Esophagus squamous epithelium (tissue), 5 donors: ENCODE results near the gene ZNF385B. TPM values are rescaled to one million over a fixed set of nuclear protein-coding genes. Genes with fewer than 3 reads are reported as not detected.
"Not testable (repeated sequence)": the region's sequence is repeated elsewhere in the genome, so short reads cannot be mapped to it uniquely, and the experiment has no call there.

Experiments used
- DNase-seq: peaks from one replicate; lab custom pipeline; 2025; lab: John Stamatoyannopoulos, UW
- H3K27ac ChIP-seq, 4 donors: fragments of 200-600 bp; sonication (generic); one replicate each; pipeline ENCODE4 v1.5.1; 2016 to 2019; ENCODE audit warnings: mild to moderate bottlenecking in 1 of 4
- H3K27me3 ChIP-seq, 4 donors: fragments of 200-600 bp; sonication (generic); 1 replicate in 3 of 4; 2 replicates in 1 of 4; pipeline versions ENCODE4 v1.5.1 to v1.6.0; 2017 to 2021; ENCODE audit warnings: antibody characterized with exemption in 1 of 4
- H3K36me3 ChIP-seq, 3 donors: fragments of 200-600 bp; sonication (generic); one replicate each; pipeline ENCODE4 v1.5.1; 2016 to 2019
- H3K4me1 ChIP-seq, 3 donors: fragments of 200-600 bp; sonication (generic); one replicate each; pipeline ENCODE4 v1.5.1; 2017 to 2019
- H3K4me3 ChIP-seq, 4 donors: fragments of 200-600 bp; sonication (generic); 1 replicate in 3 of 4; 2 replicates in 1 of 4; pipeline ENCODE4 v1.5.1; 2016 to 2019; ENCODE audit warnings: mild to moderate bottlenecking in 2 of 4, moderate library complexity in 1 of 4
- H3K9me3 ChIP-seq, 3 donors: fragments of 200-600 bp; sonication (generic); one replicate each; pipeline ENCODE4 v1.5.1; 2016 to 2019
- POLR2A ChIP-seq, 4 donors: fragments of 450-650 bp; IDR thresholded peaks; one replicate each; pipeline ENCODE4 v1.6.1; 2017; ENCODE audit warnings: antibody characterized with exemption in 4 of 4, mild to moderate bottlenecking in 4 of 4, moderate library complexity in 3 of 4
- WGBS, 2 donors: methylation state at CpG; one replicate each; pipeline ENCODE4 v1.1.5; 2018; 5-methylcytosine and 5-hydroxymethylcytosine counted together
- intact Hi-C: fragments of 100-400 bp; cut with DNase I; formaldehyde crosslinking; loops from one replicate; pipeline ENCODE4 v1.15.0; 2022
- total RNA-seq, 4 donors: library from RNA; depleted of rRNA; stranded (reverse); fragments of >200 nt; gene quantifications; one replicate each; pipeline ENCODE4 v1.1.0, GENCODE V29; 2016
- TF ChIP-seq, protein P1 (sequence below), 6 experiments: fragments of 450-650 bp in 4 of 6; fragments of 200-600 bp in 2 of 6; sonication (generic) in 2 of 6; IDR thresholded peaks; one replicate each; pipeline ENCODE4 v1.5.1; 2016 to 2019; ENCODE audit warnings: antibody characterized with exemption in 6 of 6, mild to moderate bottlenecking in 4 of 6, moderate library complexity in 4 of 6
- donor health status: DM: yes; HTN: yes; CAD: no.

The ZNF385B gene
- total RNA-seq, 4 donors from 2014 or later, result 0.44 to 3.1 (median 0.44) TPM; not detected in 1

DNA sequence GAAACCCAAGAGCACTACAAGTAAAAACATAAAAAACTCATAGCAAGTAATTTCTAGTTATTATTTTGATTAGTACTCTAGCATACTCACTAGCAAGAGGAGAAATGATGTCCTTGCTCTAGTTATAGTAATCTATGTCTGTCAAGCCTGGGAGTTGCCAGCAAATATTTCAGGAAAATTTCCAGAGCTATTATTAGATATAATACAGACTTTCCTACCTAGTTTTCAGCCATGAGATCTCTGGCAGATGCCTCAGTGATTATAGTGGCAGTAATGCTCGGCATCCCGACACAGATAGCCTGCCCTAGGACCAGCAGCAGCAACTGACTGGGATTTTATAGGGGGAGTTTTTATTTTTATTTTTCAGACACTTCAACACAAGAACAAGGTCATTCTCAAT, 224.4 kb downstream of the ZNF385B start:
- no peak for DNase-seq
- H3K27me3 ChIP-seq, result no peaks in the 10 kb centered on the region
- TF ChIP-seq, protein P1, sequence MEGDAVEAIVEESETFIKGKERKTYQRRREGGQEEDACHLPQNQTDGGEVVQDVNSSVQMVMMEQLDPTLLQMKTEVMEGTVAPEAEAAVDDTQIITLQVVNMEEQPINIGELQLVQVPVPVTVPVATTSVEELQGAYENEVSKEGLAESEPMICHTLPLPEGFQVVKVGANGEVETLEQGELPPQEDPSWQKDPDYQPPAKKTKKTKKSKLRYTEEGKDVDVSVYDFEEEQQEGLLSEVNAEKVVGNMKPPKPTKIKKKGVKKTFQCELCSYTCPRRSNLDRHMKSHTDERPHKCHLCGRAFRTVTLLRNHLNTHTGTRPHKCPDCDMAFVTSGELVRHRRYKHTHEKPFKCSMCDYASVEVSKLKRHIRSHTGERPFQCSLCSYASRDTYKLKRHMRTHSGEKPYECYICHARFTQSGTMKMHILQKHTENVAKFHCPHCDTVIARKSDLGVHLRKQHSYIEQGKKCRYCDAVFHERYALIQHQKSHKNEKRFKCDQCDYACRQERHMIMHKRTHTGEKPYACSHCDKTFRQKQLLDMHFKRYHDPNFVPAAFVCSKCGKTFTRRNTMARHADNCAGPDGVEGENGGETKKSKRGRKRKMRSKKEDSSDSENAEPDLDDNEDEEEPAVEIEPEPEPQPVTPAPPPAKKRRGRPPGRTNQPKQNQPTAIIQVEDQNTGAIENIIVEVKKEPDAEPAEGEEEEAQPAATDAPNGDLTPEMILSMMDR (IDR thresholded peaks at IDR 0.05), result no peak
- TF ChIP-seq POLR2A (IDR thresholded peaks at IDR 0.05), result no peak
- no peaks in the 10 kb centered on the region for H3K36me3 ChIP-seq
- no peaks in the 10 kb centered on the region for H3K9me3 ChIP-seq
- 64 to 73% methylated on average over 2 of the region's 2 CpGs for WGBS, 2 donors
- intact Hi-C loops, result no loop called here
- no peaks in the 10 kb centered on the region for H3K4me1 ChIP-seq
- H3K4me3 ChIP-seq, result no peak overlapping the region
- no peak overlapping the region for H3K27ac ChIP-seq

DNA sequence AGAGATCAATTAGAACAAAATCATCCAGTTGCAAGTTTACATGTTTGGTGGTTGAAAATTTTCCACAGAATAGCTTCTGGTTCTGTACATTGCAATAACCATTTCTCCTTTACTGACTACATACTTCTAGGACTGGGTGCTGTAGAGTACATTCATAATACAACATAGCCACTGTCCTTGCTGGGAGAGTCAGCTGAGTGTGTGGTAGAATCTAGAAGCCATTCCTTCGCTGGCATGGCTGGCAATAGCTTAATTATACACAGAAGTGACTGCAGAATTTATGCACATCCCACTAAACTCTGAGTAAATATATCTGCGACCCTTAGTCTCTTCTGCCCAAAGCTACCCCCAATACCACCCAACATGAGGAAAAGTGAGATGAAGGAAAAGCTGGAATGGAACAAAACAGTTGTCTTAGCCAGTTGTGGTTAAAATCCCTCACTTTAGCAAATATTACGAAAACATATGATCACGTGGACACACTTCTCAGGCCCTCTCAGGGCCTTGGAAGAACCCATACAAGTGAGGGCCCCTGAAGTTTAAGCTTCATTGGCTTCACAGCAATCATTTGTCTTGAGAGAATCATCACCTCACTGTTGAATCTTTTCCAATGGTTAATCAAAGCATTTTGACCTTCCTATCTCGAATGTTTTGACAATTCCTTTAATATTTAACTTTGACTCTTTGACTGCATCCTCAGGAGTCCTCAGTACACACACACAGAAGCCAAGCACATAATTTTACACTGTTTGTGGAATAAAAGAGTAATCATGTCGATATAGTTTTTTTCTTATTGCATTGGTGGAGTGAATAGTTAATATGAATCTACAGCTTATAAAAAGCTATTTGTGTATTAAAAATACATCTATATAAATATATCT, 225.1 kb downstream of the ZNF385B start:
- H3K4me1 ChIP-seq, result no peaks in the 10 kb centered on the region
- WGBS, 2 donors, result 56 to 62% methylated on average over 6 of the region's 6 CpGs
- no peak for DNase-seq
- no peak for TF ChIP-seq POLR2A (IDR thresholded peaks at IDR 0.05)
- TF ChIP-seq, protein P1 (IDR thresholded peaks at IDR 0.05), result no peak
- no peaks in the 10 kb centered on the region for H3K27me3 ChIP-seq
- no peak overlapping the region for H3K27ac ChIP-seq
- intact Hi-C loops, result no loop called here
- H3K36me3 ChIP-seq, result no peaks in the 10 kb centered on the region
- no peaks in the 10 kb centered on the region for H3K9me3 ChIP-seq
- no peak overlapping the region for H3K4me3 ChIP-seq

DNA sequence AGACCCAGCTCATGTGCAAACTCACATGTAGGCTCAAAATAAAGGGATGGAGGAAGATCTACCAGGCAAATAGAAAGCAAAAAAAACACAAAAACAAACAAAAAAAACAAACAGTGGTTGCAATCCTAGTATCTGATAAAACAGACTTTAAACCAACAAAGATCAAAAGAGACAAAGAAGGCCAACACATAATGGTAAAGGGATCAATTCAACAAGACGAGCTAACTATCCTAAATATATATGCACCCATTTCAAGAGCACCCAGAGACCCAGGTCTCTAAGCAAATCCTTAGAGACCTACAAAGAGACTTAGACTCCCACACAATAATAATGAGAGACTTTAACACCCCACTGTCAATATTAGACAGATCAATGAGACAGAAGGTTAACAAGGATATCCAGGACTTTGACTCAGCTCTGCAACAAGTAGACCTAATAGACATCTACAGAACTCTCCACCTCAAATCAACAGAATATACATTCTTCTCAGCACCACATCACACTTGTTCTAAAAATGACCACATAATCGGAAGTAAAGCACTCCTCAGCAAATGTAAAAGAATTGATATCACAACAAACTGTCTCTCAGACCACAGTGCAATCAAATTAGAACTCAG, 229.5 kb downstream of the ZNF385B start:
- H3K27ac ChIP-seq, DNase-seq, H3K9me3 ChIP-seq, intact Hi-C loops, H3K27me3 ChIP-seq, H3K4me1 ChIP-seq, H3K4me3 ChIP-seq, H3K36me3 ChIP-seq: not testable (repeated sequence)
- WGBS, 2 donors, result 43 to 78% methylated on average over 2 of the region's 2 CpGs

DNA sequence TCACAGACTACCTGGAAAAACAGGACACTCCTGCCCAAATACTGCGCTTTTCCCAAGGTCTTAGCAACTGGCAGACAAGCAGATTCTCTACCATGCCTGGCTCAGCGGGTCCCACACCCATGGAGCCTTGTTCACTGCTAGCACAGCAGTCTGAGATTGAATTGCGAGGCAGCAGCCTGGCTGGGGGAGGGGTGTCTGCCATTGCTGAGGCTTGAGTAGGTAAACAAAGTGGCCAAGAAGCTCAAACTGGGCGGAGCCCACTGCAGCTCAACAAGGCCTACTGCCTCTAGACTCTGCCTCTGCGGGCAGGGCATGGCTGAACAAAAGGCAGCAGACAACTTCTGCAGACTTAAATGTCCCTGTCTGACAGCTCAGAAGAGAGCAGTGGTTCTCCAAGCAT, 231.6 kb downstream of the ZNF385B start:
- H3K9me3 ChIP-seq, H3K36me3 ChIP-seq, H3K4me1 ChIP-seq, intact Hi-C loops, H3K27me3 ChIP-seq, H3K4me3 ChIP-seq, H3K27ac ChIP-seq, DNase-seq: not testable (repeated sequence)
- WGBS, 2 donors, result 36% methylated on average over 3 of the region's 5 CpGs; no CpG with 5 or more reads in 1 of the 2 donors

DNA sequence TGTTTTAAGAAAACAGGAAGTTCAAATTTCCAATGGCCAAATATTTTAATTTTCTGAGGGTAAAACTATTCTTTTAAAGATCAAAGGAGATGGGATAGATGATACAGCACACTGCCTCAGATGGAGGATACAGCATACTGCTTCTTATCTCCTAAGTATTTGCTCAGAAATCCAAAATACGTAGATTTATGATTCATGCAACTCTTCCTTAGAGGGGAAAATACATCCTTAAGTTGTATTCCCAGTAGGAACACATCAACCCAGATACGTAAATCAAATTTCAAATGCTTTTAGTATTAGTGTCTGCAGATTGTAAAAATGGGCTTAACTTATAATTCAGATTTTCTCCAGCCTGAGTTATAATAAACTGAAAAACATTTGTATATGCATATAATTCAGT, 235.2 kb downstream of the ZNF385B start:
- H3K36me3 ChIP-seq, result no peaks in the 10 kb centered on the region
- no peaks in the 10 kb centered on the region for H3K27me3 ChIP-seq
- 77 to 79% methylated on average over 2 of the region's 2 CpGs for WGBS, 2 donors
- intact Hi-C loops, result no loop called here
- DNase-seq, result no peak
- no peaks in the 10 kb centered on the region for H3K4me1 ChIP-seq
- H3K9me3 ChIP-seq, result no peaks in the 10 kb centered on the region
- no peak overlapping the region for H3K4me3 ChIP-seq
- no peak overlapping the region for H3K27ac ChIP-seq
- TF ChIP-seq, protein P1 (IDR thresholded peaks at IDR 0.05), result no peak
- TF ChIP-seq POLR2A (IDR thresholded peaks at IDR 0.05), result no peak

DNA sequence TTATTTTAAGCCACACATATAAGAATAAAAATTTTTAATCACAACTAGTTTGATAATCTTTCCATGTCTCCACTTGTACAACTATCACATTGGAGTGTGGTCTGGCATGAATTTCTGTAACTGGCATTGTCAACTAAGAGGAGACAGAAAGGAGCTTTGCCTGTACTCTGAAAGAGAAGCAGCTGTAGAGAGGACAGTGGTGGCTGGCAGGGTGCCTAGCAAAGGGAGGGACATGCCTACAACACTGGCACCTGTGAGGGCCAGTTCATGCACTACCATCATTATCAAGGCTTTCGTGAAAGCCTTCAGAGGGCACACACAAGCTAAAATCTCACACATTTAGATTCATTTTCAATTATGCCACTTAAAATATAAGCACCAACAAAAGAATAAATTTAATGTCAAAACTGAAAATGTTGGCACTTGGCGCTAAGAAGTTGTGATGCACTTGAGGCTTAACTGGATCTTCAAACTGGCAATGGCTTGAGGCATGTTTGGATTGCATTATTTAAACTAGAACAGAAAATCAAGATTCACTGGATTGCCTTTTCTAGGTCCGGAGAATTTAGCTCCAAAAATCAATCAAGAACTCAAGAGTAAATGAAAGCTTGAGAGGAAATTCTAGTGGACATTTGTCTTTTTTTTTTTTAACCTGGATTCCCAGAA, 238.6 kb downstream of the ZNF385B start:
- Histone ChIP-seq H3K9me3 (no peaks in the 10 kb centered on the region), H3K4me1 (no peaks in the 10 kb centered on the region), H3K36me3 (no peaks in the 10 kb centered on the region), H3K4me3 (no peak overlapping the region), H3K27ac (no peak overlapping the region), H3K27me3 (no peaks in the 10 kb centered on the region)
- TF ChIP-seq, protein P1 (IDR thresholded peaks at IDR 0.05), result no peak
- no peak for TF ChIP-seq POLR2A (IDR thresholded peaks at IDR 0.05)
- 58 to 71% methylated on average over 3 of the region's 3 CpGs for WGBS, 2 donors
- no peak for DNase-seq
- intact Hi-C loops, result no loop called here
